Neural cell (in vitro differentiated cells): ENCODE data around the gene NPAS3. TPM values are rescaled to one million over a fixed set of nuclear protein-coding genes. Genes with fewer than 3 reads are reported as not detected.

Experiments
- H2AFZ ChIP-seq: fragments of 200-600, 300-800 bp; sonication (generic), shearing (Covaris generic); 2 replicates; pipeline ENCODE4 v1.6.0; 2014; ENCODE audit warnings: low read depth, mild to moderate bottlenecking, antibody characterized with exemption, low read length, moderate library complexity
- H3F3A ChIP-seq: fragments of 200-600 bp; shearing (Covaris generic); 2 replicates; pipeline ENCODE4 v1.6.1; 2016; ENCODE audit warnings: mild to moderate bottlenecking, moderate library complexity, mixed read lengths, antibody characterized with exemption, low read length; ENCODE audit not compliant: insufficient read depth, poor library complexity, severe bottlenecking
- H3K27ac ChIP-seq: fragments of 200-600, 300-800 bp; sonication (generic), shearing (Covaris generic); 2 replicates; pipeline ENCODE4 v1.5.1; 2014; ENCODE audit warnings: mild to moderate bottlenecking, low read length, moderate library complexity
- H3K27me3 ChIP-seq: fragments of 300-800, 200-600 bp; sonication (generic), shearing (Covaris generic); 2 replicates; pipeline ENCODE4 v1.6.0; 2014; ENCODE audit warnings: mild to moderate bottlenecking, low read depth, low read length, moderate library complexity; ENCODE audit not compliant: insufficient read depth
- H3K36me3 ChIP-seq: fragments of 300-800, 200-600 bp; sonication (generic), shearing (Covaris generic); 2 replicates; pipeline ENCODE4 v1.5.1; 2014; ENCODE audit warnings: mild to moderate bottlenecking, antibody characterized with exemption, low read length, moderate library complexity; ENCODE audit not compliant: insufficient read depth
- H3K4me2 ChIP-seq: fragments of 300-800, 200-600 bp; sonication (generic), shearing (Covaris generic); 2 replicates; pipeline ENCODE4 v1.6.0; 2014; ENCODE audit warnings: mild to moderate bottlenecking, low read length
- H3K4me3 ChIP-seq: fragments of 300-800, 200-600 bp; sonication (generic), shearing (Covaris generic); 2 replicates; pipeline ENCODE4 v1.5.1; 2014; ENCODE audit warnings: mild to moderate bottlenecking, low read length, moderate library complexity
- H3K79me2 ChIP-seq: fragments of 200-600 bp; shearing (Covaris generic); replicated peaks from 2 replicates; pipeline ENCODE4 v1.6.0; 2014; ENCODE audit warnings: mild to moderate bottlenecking, low read length, moderate library complexity; ENCODE audit not compliant: insufficient read depth
- H3K9ac ChIP-seq: fragments of 300-800, 200-600 bp; sonication (generic), shearing (Covaris generic); 2 replicates; pipeline ENCODE4 v1.6.1; 2016; ENCODE audit warnings: mild to moderate bottlenecking, low read length, mixed read lengths
- H3K9me2 ChIP-seq: fragments of 200-600 bp; shearing (Covaris generic); 2 replicates; pipeline ENCODE4 v1.6.1; 2016; ENCODE audit warnings: mild to moderate bottlenecking, low read length, mixed read lengths; ENCODE audit not compliant: insufficient read depth
- H3K9me3 ChIP-seq: fragments of 200-600, 300-800 bp; sonication (generic), shearing (Covaris generic); 2 replicates; pipeline ENCODE4 v1.6.1; 2016; ENCODE audit warnings: mild to moderate bottlenecking, mixed run types, low read length, moderate library complexity, mixed read lengths
- H4K20me1 ChIP-seq: fragments of 200-600 bp; shearing (Covaris generic); 2 replicates; pipeline ENCODE4 v1.6.1; 2016; ENCODE audit warnings: mild to moderate bottlenecking, mixed run types; ENCODE audit not compliant: insufficient read depth
- EP300 ChIP-seq: fragments of 450-650 bp; conservative IDR thresholded peaks from 2 replicates; pipeline ENCODE4 v1.6.1; 2014; ENCODE audit warnings: antibody characterized with exemption, mild to moderate bottlenecking, moderate library complexity; ENCODE audit not compliant: poor library complexity, severe bottlenecking
- EZH2 ChIP-seq: fragments of 200-600, 300-800 bp; shearing (Covaris generic), sonication (generic); IDR thresholded peaks from 2 replicates; pipeline ENCODE4 v1.6.1; 2014; ENCODE audit warnings: antibody characterized with exemption, low read length, borderline replicate concordance, mild to moderate bottlenecking; ENCODE audit not compliant: insufficient read depth, poor library complexity, severe bottlenecking
- MXI1 ChIP-seq: fragments of 450-650 bp; conservative IDR thresholded peaks from 2 replicates; pipeline ENCODE4 v1.6.1; 2014; ENCODE audit warnings: antibody characterized with exemption, mild to moderate bottlenecking; ENCODE audit not compliant: poor library complexity, severe bottlenecking
- POLR2AphosphoS5 ChIP-seq: IDR thresholded peaks from 2 replicates; pipeline ENCODE4 v1.6.1; 2012
- RAD21 ChIP-seq: fragments of 450-650 bp; conservative IDR thresholded peaks from 2 replicates; pipeline ENCODE4 v1.6.1; 2014; ENCODE audit warnings: antibody characterized with exemption, mild to moderate bottlenecking, moderate library complexity
- SMC3 ChIP-seq: fragments of 450-650 bp; conservative IDR thresholded peaks from 2 replicates; pipeline ENCODE4 v1.6.1; 2014; ENCODE audit warnings: antibody characterized with exemption, mild to moderate bottlenecking, moderate library complexity; ENCODE audit not compliant: poor library complexity
- TAF1 ChIP-seq: IDR thresholded peaks from 2 replicates; pipeline ENCODE4 v1.6.1; 2012; ENCODE audit warnings: low read depth
- polyA plus RNA-seq: library from polyadenylated mRNA; depleted of rRNA; stranded (reverse); fragments of >200 nt; gene quantifications from 2 replicates; pipeline ENCODE4 v1.2.3, GENCODE V29; 2014
- TF ChIP-seq, protein P1 (sequence below): fragments of 450-650 bp; IDR thresholded peaks from 2 replicates; pipeline ENCODE4 v1.5.1; 2014; ENCODE audit warnings: antibody characterized with exemption, mild to moderate bottlenecking, moderate library complexity; ENCODE audit not compliant: poor library complexity, severe bottlenecking
- TF ChIP-seq, protein P2 (sequence below): IDR thresholded peaks from 2 replicates; pipeline ENCODE4 v1.6.1; 2012; ENCODE audit warnings: borderline replicate concordance

NPAS3 gene
- polyA plus RNA-seq, 1 donor from 2014 or later = 1.3 TPM

DNA sequence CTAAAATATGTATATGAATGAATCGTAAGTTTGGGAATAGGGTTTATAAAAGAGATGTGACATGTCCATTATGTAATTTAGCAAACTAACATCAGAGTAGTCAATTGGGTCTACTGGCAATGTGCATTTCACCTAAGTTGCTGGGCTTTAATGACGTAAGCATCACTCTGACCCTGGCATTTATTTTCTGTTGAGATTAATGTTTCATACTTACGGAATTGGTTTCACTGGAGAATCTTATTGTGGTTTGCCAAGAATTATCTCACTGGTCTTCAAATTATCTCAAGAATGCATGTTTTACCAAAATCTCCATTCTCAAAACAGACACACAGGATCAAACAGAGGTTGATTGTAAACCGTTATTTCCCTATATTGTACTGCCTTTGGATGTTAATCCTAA is 437.1 kb downstream of the NPAS3 start:
- H3F3A ChIP-seq = no peaks in the 10 kb centered on the region
- H3K9me3 ChIP-seq = no peaks in the 10 kb centered on the region
- TF ChIP-seq, protein P1, sequence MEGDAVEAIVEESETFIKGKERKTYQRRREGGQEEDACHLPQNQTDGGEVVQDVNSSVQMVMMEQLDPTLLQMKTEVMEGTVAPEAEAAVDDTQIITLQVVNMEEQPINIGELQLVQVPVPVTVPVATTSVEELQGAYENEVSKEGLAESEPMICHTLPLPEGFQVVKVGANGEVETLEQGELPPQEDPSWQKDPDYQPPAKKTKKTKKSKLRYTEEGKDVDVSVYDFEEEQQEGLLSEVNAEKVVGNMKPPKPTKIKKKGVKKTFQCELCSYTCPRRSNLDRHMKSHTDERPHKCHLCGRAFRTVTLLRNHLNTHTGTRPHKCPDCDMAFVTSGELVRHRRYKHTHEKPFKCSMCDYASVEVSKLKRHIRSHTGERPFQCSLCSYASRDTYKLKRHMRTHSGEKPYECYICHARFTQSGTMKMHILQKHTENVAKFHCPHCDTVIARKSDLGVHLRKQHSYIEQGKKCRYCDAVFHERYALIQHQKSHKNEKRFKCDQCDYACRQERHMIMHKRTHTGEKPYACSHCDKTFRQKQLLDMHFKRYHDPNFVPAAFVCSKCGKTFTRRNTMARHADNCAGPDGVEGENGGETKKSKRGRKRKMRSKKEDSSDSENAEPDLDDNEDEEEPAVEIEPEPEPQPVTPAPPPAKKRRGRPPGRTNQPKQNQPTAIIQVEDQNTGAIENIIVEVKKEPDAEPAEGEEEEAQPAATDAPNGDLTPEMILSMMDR = no peak
- TF ChIP-seq TAF1 (no peak), EZH2 (no peak), RAD21 (no peak), EP300 (no peak), POLR2AphosphoS5 (no peak), SMC3 (no peak), MXI1 (no peak)
- TF ChIP-seq, protein P2, sequence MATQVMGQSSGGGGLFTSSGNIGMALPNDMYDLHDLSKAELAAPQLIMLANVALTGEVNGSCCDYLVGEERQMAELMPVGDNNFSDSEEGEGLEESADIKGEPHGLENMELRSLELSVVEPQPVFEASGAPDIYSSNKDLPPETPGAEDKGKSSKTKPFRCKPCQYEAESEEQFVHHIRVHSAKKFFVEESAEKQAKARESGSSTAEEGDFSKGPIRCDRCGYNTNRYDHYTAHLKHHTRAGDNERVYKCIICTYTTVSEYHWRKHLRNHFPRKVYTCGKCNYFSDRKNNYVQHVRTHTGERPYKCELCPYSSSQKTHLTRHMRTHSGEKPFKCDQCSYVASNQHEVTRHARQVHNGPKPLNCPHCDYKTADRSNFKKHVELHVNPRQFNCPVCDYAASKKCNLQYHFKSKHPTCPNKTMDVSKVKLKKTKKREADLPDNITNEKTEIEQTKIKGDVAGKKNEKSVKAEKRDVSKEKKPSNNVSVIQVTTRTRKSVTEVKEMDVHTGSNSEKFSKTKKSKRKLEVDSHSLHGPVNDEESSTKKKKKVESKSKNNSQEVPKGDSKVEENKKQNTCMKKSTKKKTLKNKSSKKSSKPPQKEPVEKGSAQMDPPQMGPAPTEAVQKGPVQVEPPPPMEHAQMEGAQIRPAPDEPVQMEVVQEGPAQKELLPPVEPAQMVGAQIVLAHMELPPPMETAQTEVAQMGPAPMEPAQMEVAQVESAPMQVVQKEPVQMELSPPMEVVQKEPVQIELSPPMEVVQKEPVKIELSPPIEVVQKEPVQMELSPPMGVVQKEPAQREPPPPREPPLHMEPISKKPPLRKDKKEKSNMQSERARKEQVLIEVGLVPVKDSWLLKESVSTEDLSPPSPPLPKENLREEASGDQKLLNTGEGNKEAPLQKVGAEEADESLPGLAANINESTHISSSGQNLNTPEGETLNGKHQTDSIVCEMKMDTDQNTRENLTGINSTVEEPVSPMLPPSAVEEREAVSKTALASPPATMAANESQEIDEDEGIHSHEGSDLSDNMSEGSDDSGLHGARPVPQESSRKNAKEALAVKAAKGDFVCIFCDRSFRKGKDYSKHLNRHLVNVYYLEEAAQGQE = no peak
- H3K4me2 ChIP-seq = no peak overlapping the region
- no peaks in the 10 kb centered on the region for H3K9me2 ChIP-seq
- no peaks in the 10 kb centered on the region for H3K79me2 ChIP-seq
- H4K20me1 ChIP-seq = no peaks in the 10 kb centered on the region
- no peak overlapping the region for H3K9ac ChIP-seq
- H3K4me3 ChIP-seq = no peak overlapping the region
- no peak overlapping the region for H2AFZ ChIP-seq
- H3K36me3 ChIP-seq = no peaks in the 10 kb centered on the region
- H3K27ac ChIP-seq = no peak overlapping the region
- no peaks in the 10 kb centered on the region for H3K27me3 ChIP-seq

DNA sequence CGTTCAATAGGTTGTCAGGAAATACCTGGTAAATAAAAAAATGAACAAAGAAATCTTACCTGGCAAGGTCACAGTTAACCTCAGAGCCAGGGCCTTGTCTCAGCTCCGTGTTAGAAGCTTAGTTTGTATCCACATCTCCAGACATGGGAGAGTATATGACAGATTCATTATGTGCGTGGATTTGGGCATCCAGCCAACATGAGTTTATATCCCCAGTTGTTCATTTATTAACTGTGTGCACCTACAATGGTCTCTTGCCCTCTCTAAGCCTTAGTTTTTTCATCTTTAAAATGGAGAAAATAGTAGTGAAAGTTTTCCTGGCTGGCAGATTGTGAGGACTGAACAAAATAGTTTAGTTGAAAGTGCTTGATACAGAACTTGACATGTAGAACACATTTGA is 437.8 kb downstream of the NPAS3 start:
- H3K4me3 ChIP-seq = no peak overlapping the region
- no peaks in the 10 kb centered on the region for H3F3A ChIP-seq
- H4K20me1 ChIP-seq = no peaks in the 10 kb centered on the region
- H3K27me3 ChIP-seq = no peaks in the 10 kb centered on the region
- no peak overlapping the region for H3K4me2 ChIP-seq
- H3K36me3 ChIP-seq = no peaks in the 10 kb centered on the region
- H3K9ac ChIP-seq = no peak overlapping the region
- H3K9me3 ChIP-seq = no peaks in the 10 kb centered on the region
- no peaks in the 10 kb centered on the region for H3K9me2 ChIP-seq
- H3K79me2 ChIP-seq = no peaks in the 10 kb centered on the region
- TF ChIP-seq MXI1 (no peak), RAD21 (no peak), SMC3 (no peak), EZH2 (no peak)
- no peak overlapping the region for H3K27ac ChIP-seq
- no peak overlapping the region for H2AFZ ChIP-seq
